Neuronal stem cell (in vitro differentiated cells): ENCODE measurements around the gene GATM.

ENCODE experiments used
- DNase-seq: peaks from one replicate; pipeline ENCODE4 v3.0.0-alpha.2; 2013; ENCODE audit warnings: low spot score
- H2AFZ ChIP-seq: one replicate; pipeline ENCODE4 v1.6.1; 2013; ENCODE audit warnings: mild to moderate bottlenecking, low read length, inconsistent platforms
- H2AK5ac ChIP-seq: 2 replicates; pipeline ENCODE4 v1.6.1; 2013; ENCODE audit warnings: low read depth, mild to moderate bottlenecking, inconsistent platforms, low read length, moderate library complexity, mixed read lengths
- H2BK120ac ChIP-seq: 2 replicates; pipeline ENCODE4 v1.6.1; 2013; ENCODE audit warnings: low read depth, mild to moderate bottlenecking, inconsistent platforms, low read length, moderate library complexity, mixed read lengths
- H2BK12ac ChIP-seq: one replicate; pipeline ENCODE4 v1.6.1; 2013; ENCODE audit warnings: low read length, inconsistent platforms
- H2BK15ac ChIP-seq: 2 replicates; pipeline ENCODE4 v1.6.1; 2013; ENCODE audit warnings: mild to moderate bottlenecking, low read length, inconsistent platforms, mixed read lengths
- H2BK5ac ChIP-seq: one replicate; pipeline ENCODE4 v1.6.1; 2013; ENCODE audit warnings: inconsistent platforms, mild to moderate bottlenecking, low read length, moderate library complexity
- H3K14ac ChIP-seq: one replicate; pipeline ENCODE4 v1.6.1; 2013; ENCODE audit warnings: low read length, inconsistent platforms
- H3K18ac ChIP-seq: 2 replicates; pipeline ENCODE4 v1.6.1; 2013; ENCODE audit warnings: low read length, inconsistent platforms
- H3K23ac ChIP-seq: 2 replicates; pipeline ENCODE4 v1.6.1; 2013; ENCODE audit warnings: low read depth, mild to moderate bottlenecking, mixed read lengths, low read length, inconsistent platforms; ENCODE audit not compliant: poor library complexity
- H3K27ac ChIP-seq: replicated peaks from 3 replicates; pipeline ENCODE4 v1.5.1; 2013; ENCODE audit warnings: low read length, inconsistent platforms
- H3K27me3 ChIP-seq, 3 experiments: 2 replicates each; pipeline ENCODE4 v1.6.1; 2013; ENCODE audit warnings: low read length in 3 of 3, mild to moderate bottlenecking in 2 of 3, inconsistent platforms in 1 of 3, low read depth in 1 of 3, mixed read lengths in 1 of 3, moderate library complexity in 1 of 3; ENCODE audit not compliant: control insufficient read depth in 3 of 3, insufficient read depth in 3 of 3
- H3K36me3 ChIP-seq, 2 donors: replicated peaks in 1 of 2; 2 replicates each; pipeline ENCODE4 v1.6.1; 2013; ENCODE audit warnings: low read length in 2 of 2; ENCODE audit not compliant: control insufficient read depth in 2 of 2, insufficient read depth in 2 of 2
- H3K4ac ChIP-seq: 2 replicates; pipeline ENCODE4 v1.6.1; 2013; ENCODE audit warnings: inconsistent platforms, mild to moderate bottlenecking, low read length, moderate library complexity
- H3K4me1 ChIP-seq, 2 donors: 1 replicate in 1 of 2; 2 replicates in 1 of 2; pipeline ENCODE4 v1.6.1; 2013; ENCODE audit warnings: low read length in 2 of 2, low read depth in 1 of 2; ENCODE audit not compliant: control insufficient read depth in 2 of 2, insufficient read depth in 1 of 2
- H3K4me2 ChIP-seq: one replicate; pipeline ENCODE4 v1.6.1; 2013; ENCODE audit warnings: mild to moderate bottlenecking, low read length, inconsistent platforms; ENCODE audit not compliant: insufficient read depth, poor library complexity, severe bottlenecking
- H3K4me3 ChIP-seq, 2 donors: 2 replicates each; pipeline ENCODE4 v1.5.1; 2013; ENCODE audit warnings: low read length in 2 of 2, mild to moderate bottlenecking in 2 of 2, inconsistent platforms in 1 of 2, moderate library complexity in 1 of 2
- H3K79me1 ChIP-seq: one replicate; pipeline ENCODE4 v1.6.1; 2013; ENCODE audit warnings: low read depth, mild to moderate bottlenecking, inconsistent platforms, low read length, moderate library complexity
- H3K9ac ChIP-seq: one replicate; pipeline ENCODE4 v1.6.1; 2013; ENCODE audit warnings: mild to moderate bottlenecking, low read depth, low read length, inconsistent platforms; ENCODE audit not compliant: poor library complexity
- H3K9me3 ChIP-seq, 2 donors: replicated peaks in 1 of 2; 2 replicates each; pipeline versions ENCODE3 to v1.6.1; 2013; ENCODE audit warnings: low read length in 2 of 2, mild to moderate bottlenecking in 2 of 2, inconsistent platforms in 1 of 2, low read depth in 1 of 2, mixed read lengths in 1 of 2, moderate library complexity in 1 of 2; ENCODE audit not compliant: control insufficient read depth in 2 of 2, insufficient read depth in 1 of 2
- H4K8ac ChIP-seq: one replicate; pipeline ENCODE4 v1.6.1; 2013; ENCODE audit warnings: low read depth, mild to moderate bottlenecking, inconsistent platforms, low read length, moderate library complexity
- H4K91ac ChIP-seq: one replicate; pipeline ENCODE4 v1.6.1; 2013; ENCODE audit warnings: low read length, low read depth, mild to moderate bottlenecking, inconsistent platforms; ENCODE audit not compliant: poor library complexity
- WGBS, 2 donors: extraction: QIAGEN DNeasy Blood & Tissue Kit; methylation state at CpG; one replicate each; pipeline ENCODE4 v1.1.7; 2013; ENCODE audit warnings: missing lambda C conversion rate in 2 of 2, mixed read lengths in 1 of 2; ENCODE audit not compliant: insufficient read length in 2 of 2, insufficient replicate concordance in 1 of 2; ENCODE audit errors: extremely low coverage in 2 of 2; 5-methylcytosine and 5-hydroxymethylcytosine counted together

The GATM gene

GRCh38 chr15:45417303-45417950 is 39.1 kb upstream of the GATM start:
- peaks cover 32 to 99% of the 10 kb centered on the region in 2 donors for H3K36me3 ChIP-seq
- H3K18ac ChIP-seq: no peak overlapping the region
- no peak overlapping the region for H4K8ac ChIP-seq
- H2BK5ac ChIP-seq: no peak overlapping the region
- no peak overlapping the region for H3K4me2 ChIP-seq
- no peak overlapping the region for H2BK120ac ChIP-seq
- no peak overlapping the region for H2AK5ac ChIP-seq
- no peak overlapping the region for H3K9ac ChIP-seq
- H3K79me1 ChIP-seq: no peaks in the 10 kb centered on the region
- H2AFZ ChIP-seq: no peak overlapping the region
- no peak overlapping the region for H2BK12ac ChIP-seq
- H4K91ac ChIP-seq: no peak overlapping the region
- no peaks in the 10 kb centered on the region for H3K4me1 ChIP-seq
- no peak overlapping the region for H3K4me3 ChIP-seq
- no peak overlapping the region for H3K14ac ChIP-seq
- H3K4ac ChIP-seq: no peak overlapping the region
- WGBS, 2 donors: no CpG with 5 or more reads among the region's 7 CpGs
- H3K27me3 ChIP-seq: peaks cover 0 to 2% (median 2%) of the 10 kb centered on the region in 3 experiments
- no peak for DNase-seq
- H3K23ac ChIP-seq: no peak overlapping the region
- H2BK15ac ChIP-seq: no peak overlapping the region
- H3K27ac ChIP-seq: no peak overlapping the region
- H3K9me3 ChIP-seq: no peaks in the 10 kb centered on the region

- Histone ChIP-seq H3K9me3 (no peaks in the 10 kb centered on the region), H3K23ac (no peak overlapping the region), H3K4me3 (no peak overlapping the region), H3K14ac (no peak overlapping the region), H2BK120ac (no peak overlapping the region), H2BK15ac (no peak overlapping the region), H3K9ac (no peak overlapping the region), H3K4me1 (no peaks in the 10 kb centered on the region), H2BK12ac (no peak overlapping the region), H2AFZ (no peak overlapping the region), H3K36me3 (peaks cover 39 to 97% of the 10 kb centered on the region in 2 donors), H3K27me3 (peaks cover 0 to 2% (median 2%) of the 10 kb centered on the region in 3 experiments), H3K18ac (no peak overlapping the region), H3K27ac (no peak overlapping the region), H4K8ac (no peak overlapping the region), H4K91ac (no peak overlapping the region), H3K4me2 (no peak overlapping the region), H2BK5ac (no peak overlapping the region), H3K4ac (no peak overlapping the region), H2AK5ac (no peak overlapping the region), H3K79me1 (no peaks in the 10 kb centered on the region)
- DNase-seq: no peak
- no CpG with 5 or more reads among the region's 5 CpGs for WGBS, 2 donors
Observed at GRCh38 chr15:45414215-45414885, 36.0 kb upstream of the GATM start.

GRCh38 chr15:45409596-45409995 is 31.3 kb upstream of the GATM start:
- Histone ChIP-seq H3K9ac (no peak overlapping the region), H4K8ac (no peak overlapping the region), H3K36me3 (peaks cover 29 to 98% of the 10 kb centered on the region in 2 donors), H2BK5ac (no peak overlapping the region), H3K4ac (no peak overlapping the region), H3K4me2 (no peak overlapping the region), H3K14ac (no peak overlapping the region), H3K79me1 (peaks cover 2% of the 10 kb centered on the region), H2AK5ac (no peak overlapping the region), H3K18ac (no peak overlapping the region), H3K4me3 (no peak overlapping the region), H2BK120ac (no peak overlapping the region), H2BK15ac (no peak overlapping the region), H2BK12ac (no peak overlapping the region), H3K27me3 (no peaks in the 10 kb centered on the region), H3K23ac (no peak overlapping the region), H3K4me1 (no peaks in the 10 kb centered on the region), H3K9me3 (no peaks in the 10 kb centered on the region), H4K91ac (no peak overlapping the region), H3K27ac (no peak overlapping the region), H2AFZ (no peak overlapping the region)
- DNase-seq: no peak
- WGBS, 2 donors: no CpG with 5 or more reads among the region's 5 CpGs

GRCh38 chr15:45407786-45408185 is 29.4 kb upstream of the GATM start:
- no CpG with 5 or more reads among the region's 1 CpG for WGBS, 2 donors
- peaks cover 9% of the 10 kb centered on the region for H3K79me1 ChIP-seq

More at GRCh38 chr15:45407786-45408185, 29.4 kb upstream of the GATM start:
- H2BK12ac ChIP-seq: no peak overlapping the region
- H2AK5ac ChIP-seq: no peak overlapping the region
- no peak for DNase-seq
- no peak overlapping the region for H3K4me3 ChIP-seq
- no peak overlapping the region for H2AFZ ChIP-seq
- H3K27ac ChIP-seq: no peak overlapping the region
- no peak overlapping the region for H3K4me2 ChIP-seq
- H3K9ac ChIP-seq: no peak overlapping the region
- H4K91ac ChIP-seq: no peak overlapping the region
- H2BK120ac ChIP-seq: no peak overlapping the region
- H2BK5ac ChIP-seq: no peak overlapping the region
- H3K9me3 ChIP-seq: no peaks in the 10 kb centered on the region
- no peak overlapping the region for H2BK15ac ChIP-seq
- no peaks in the 10 kb centered on the region for H3K27me3 ChIP-seq
- peaks cover 0 to 2% of the 10 kb centered on the region in 2 donors for H3K4me1 ChIP-seq
- H3K18ac ChIP-seq: no peak overlapping the region
- no peak overlapping the region for H3K4ac ChIP-seq
- no peak overlapping the region for H4K8ac ChIP-seq
- no peak overlapping the region for H3K23ac ChIP-seq
- no peak overlapping the region for H3K14ac ChIP-seq
- H3K36me3 ChIP-seq: peaks cover 20 to 89% of the 10 kb centered on the region in 2 donors
